ENCODE data around the gene CFAP58.

The CFAP58 gene

DNA sequence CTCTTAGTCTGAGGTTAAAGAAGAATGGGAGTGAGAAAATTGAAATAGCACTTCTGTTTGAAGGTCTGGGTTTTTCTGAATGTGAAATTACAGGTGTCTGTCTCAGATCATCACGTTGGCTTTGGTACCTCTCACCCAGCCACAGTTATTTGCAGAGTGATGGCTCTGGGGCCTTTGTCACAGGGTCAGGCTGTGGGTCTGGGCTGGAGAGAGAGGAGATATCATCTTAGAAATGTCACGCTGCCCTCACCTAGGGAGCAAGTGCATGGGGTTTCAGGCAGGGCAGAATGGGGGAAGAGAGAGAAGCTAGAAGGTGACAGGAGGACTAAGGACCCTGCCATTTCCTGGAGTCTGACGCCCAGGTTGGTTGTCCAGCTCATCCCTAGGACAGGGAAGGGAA, 127.2 kb downstream of the CFAP58 start:
- DNase-seq (ENCODE audit: low read depth in 4 of 4, low spot score in 1 of 4), result no peak

DNA sequence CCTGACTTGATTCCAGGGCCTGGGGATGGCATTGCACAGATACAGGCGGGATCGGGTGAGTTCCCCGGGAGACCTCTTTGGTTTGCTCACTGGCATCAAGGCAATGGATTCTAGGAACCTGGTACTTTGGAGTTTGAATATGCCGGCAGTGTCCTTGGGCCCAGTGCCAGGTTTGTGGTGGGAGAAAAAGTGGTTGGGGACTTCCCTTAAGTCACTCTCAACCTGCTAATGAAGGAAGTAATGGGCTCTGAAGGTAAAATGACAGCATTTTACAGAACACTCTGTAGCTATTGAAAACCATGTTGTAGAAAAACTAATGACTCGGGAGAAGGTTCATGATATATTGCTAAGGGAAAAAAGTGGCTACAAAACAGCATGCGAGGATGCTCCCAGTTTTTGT, 129.9 kb downstream of the CFAP58 start:
- DNase-seq (ENCODE audit: low read depth in 4 of 4, low spot score in 1 of 4), result no peak

DNA sequence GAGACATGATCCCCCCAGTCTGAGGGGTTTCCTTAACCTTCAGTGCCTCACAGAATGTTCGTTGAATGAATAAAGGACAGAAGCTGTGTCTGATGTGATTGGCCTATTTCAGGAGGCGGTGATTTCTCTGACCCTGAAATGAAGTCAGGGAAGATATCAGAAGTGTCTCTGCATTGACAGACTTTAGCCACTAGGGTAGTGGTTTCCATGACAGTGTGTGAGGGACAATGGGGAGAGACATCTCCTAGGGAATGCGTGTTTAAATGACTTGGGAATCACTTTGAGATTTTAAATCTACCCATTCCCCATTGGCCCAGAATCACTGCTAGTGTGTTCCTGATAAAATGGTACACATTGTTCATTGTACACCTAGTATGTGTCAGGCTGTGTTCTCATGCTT, 132.0 kb downstream of the CFAP58 start:
- no peak for DNase-seq (ENCODE audit: low read depth in 4 of 4, low spot score in 1 of 4)

- DNase-seq (ENCODE audit: low read depth in 4 of 4, low spot score in 1 of 4), result no peak
Measured at GRCh38 chr10:104486803-104487202, 133.2 kb downstream of the CFAP58 start.

DNA sequence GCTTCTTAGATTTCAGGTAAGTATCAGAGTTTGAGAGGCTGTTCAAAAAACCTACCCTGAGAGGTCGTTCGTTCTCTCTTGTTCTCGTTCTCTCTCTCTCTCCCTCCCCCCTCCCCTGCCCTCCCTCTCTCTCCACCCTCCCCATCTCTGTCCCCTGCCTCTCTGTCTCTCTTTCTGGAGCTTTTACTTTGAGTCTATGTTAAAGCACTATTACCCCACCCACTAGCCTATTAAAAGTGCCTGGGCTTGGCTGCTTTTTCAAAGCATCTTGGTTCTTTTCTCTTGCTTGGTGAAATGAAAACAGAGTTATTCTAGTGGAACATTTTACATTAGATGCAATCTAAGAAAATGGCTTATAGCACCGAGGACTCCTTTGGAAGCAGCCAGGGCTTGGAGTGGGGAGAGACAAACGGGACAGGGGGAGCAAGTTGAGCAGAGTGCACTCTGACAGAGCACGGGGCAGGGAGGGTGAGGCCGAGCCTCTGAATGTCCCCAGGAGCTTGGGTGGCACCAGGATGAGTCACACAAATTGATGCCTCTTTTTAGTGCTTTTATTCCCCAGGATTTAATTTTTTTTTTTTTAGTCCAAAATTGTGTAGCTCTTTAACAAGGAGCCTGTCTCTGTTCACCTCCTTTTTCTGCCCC, 134.3 kb downstream of the CFAP58 start:
- DNase-seq (ENCODE audit: low read depth in 4 of 4, low spot score in 1 of 4), result no peak

DNA sequence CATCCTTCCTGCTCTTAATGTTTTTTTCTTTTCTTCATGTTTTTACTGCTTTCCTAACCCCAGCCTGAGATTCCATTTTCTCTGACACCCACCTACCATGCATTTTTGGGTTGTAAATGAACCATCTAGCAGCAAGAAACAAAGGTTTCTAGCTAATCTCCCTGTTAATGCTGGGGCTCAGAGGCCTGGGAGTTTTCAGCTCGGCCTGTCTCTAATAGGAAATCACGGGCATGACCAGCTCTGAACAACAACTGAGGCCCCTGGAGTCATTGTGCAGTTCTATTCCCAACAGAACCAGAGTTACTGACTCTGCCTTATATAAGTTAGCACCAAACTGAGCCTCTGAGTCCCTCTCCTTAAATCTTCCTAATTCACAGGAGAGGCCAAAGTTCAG, 134.8 kb downstream of the CFAP58 start:
- no peak for DNase-seq (ENCODE audit: low read depth in 4 of 4, low spot score in 1 of 4)

- DNase-seq (ENCODE audit: low read depth in 4 of 4, low spot score in 1 of 4), result no peak
Measured at GRCh38 chr10:104492329-104492940, 138.8 kb downstream of the CFAP58 start.

GRCh38 chr10:104498347-104499081, 144.9 kb downstream of the CFAP58 start:
- DNase-seq (ENCODE audit: low read depth in 4 of 4, low spot score in 1 of 4), result no peak

- no peak for DNase-seq (ENCODE audit: low read depth in 4 of 4, low spot score in 1 of 4)
Measured at GRCh38 chr10:104501449-104501848, 147.8 kb downstream of the CFAP58 start.

DNA sequence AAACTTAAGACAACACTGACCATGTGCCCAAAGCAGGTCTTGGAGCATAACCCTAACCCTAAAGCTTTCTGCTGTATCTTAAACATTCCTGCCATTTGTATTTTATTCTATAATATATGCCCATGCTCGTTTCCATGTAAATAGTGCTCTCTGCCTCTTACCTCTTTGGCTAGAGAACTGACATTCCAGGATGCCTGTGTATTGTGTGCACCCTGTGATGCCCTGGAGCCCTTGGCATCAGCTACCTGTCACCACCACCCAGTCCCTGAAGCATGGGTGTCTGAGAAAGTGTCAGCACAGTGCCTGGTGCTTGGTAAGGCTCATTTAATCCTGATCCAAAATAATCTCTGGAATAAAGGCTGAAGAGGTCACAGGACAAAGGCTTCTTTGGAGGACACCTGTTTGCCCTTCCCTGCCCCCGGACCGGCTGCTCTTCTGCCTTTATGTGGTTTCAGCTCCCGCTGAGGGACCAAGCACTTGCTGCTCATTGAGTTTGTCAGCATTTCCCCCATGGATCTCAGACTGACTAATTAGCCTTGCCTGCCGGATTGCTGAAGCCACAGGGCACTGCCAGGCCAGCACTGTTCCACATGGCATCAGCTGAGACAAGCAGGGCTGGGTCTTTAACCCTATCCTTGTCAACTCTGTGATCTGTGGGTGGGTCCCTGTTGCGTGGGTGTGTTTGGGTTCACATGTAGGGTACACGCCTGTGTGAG, 148.4 kb downstream of the CFAP58 start:
- DNase-seq (ENCODE audit: low read depth in 4 of 4, low spot score in 1 of 4), result no peak

DNA sequence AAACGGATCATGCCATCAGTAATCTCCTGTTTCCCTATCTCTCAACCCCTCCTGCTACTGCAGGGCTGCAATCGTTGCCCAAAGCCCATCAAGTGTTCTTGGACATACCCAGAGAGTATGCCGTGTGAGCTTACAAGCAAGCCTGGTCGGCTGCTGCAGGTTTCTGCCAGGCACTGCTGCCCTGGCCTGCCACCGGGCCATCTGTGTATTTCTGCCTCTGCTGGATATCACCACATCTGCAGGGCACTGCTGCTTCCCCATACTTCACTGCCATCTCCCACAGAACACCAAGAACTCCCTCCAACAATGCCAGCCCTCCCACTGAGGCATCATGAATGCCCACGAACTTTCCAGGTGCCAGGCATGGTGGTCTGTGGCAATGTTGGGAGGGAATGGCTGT, 149.3 kb downstream of the CFAP58 start:
- no peak for DNase-seq (ENCODE audit: low read depth in 4 of 4, low spot score in 1 of 4)

Data from stimulated activated CD4-positive, alpha-beta T cell treated with anti-CD3 and anti-CD28 coated beads, Interleukin-1b, Interleukin-23, amount 100 ng/mL, for 24 hours (primary cell).